ENCODE results near the gene PSMD6.

- no peak for TF ChIP-seq CTCF (IDR thresholded peaks at IDR 0.05 in 8 of 11, conservative IDR thresholded peaks at IDR 0.05 in 3 of 11)
- no peak for TF ChIP-seq POLR2A (IDR thresholded peaks at IDR 0.05)
- TF ChIP-seq POLR2AphosphoS5 (IDR thresholded peaks at IDR 0.05) = peak in 1 of 3 donors; percentile 31
Observed at GRCh38 chr3:64008487-64009351, 14.6 kb downstream of the PSMD6 start.

Measured in spleen (tissue), 7 donors.